ENCODE data around the gene SLC22A3.

Gene SLC22A3

GRCh38 chr6:160494576-160494975 lies 146.4 kb downstream of the SLC22A3 start:
- TF ChIP-seq CTCF (IDR thresholded peaks at IDR 0.05) = no peak

GRCh38 chr6:160500639-160501038 lies 152.5 kb downstream of the SLC22A3 start:
- no peak for TF ChIP-seq CTCF (IDR thresholded peaks at IDR 0.05)
